Measurements from ENCODE around the gene RRBP1.
"Not testable (repeated sequence)": the region's sequence is repeated elsewhere in the genome, so short reads cannot be mapped to it uniquely, and the experiment has no call there.

RRBP1 gene

DNA sequence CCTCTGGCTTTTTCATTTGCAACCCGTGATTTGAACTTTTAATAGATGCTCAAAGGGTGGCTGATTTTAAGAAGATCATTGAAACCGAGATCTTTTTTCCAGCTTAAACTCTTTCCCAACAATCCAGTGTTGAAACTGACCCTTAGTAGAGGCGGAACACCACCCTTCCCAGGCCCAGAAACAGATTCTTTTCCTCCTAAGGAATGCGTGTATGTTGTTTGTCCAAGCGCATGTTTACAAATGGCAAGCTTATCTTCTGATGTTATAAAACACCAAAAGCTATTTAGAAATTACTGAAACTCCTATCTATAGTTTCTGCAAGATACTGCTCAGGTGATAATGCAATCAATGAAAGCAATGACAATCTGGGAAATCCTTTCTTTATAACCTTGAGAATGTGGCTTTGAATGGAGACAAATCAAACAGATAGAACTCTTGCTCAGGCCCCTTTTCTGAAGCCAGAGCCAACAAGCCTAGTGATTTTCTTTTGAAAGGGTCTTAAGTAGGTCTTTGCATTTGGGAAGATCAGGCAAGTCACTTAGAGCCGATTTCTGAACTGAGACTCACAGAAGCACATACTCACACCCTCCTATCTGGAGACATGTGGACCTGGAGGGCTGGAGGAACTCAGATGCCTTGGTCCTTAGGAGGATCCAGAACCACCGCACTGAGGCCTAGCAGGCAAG, 26.8 kb upstream of the RRBP1 start:
- H3K9ac ChIP-seq (ENCODE audit: low read length) = no peak overlapping the region
- TF ChIP-seq, protein P1, sequence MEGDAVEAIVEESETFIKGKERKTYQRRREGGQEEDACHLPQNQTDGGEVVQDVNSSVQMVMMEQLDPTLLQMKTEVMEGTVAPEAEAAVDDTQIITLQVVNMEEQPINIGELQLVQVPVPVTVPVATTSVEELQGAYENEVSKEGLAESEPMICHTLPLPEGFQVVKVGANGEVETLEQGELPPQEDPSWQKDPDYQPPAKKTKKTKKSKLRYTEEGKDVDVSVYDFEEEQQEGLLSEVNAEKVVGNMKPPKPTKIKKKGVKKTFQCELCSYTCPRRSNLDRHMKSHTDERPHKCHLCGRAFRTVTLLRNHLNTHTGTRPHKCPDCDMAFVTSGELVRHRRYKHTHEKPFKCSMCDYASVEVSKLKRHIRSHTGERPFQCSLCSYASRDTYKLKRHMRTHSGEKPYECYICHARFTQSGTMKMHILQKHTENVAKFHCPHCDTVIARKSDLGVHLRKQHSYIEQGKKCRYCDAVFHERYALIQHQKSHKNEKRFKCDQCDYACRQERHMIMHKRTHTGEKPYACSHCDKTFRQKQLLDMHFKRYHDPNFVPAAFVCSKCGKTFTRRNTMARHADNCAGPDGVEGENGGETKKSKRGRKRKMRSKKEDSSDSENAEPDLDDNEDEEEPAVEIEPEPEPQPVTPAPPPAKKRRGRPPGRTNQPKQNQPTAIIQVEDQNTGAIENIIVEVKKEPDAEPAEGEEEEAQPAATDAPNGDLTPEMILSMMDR (IDR thresholded peaks at IDR 0.05; ENCODE audit: low read depth, low read length) = no peak
- no peak for TF ChIP-seq EZH2phosphoT487 (IDR thresholded peaks at IDR 0.05; ENCODE audit: low read depth)
- no peaks in the 10 kb centered on the region for H3K4me1 ChIP-seq (ENCODE audit: low read length)
- H3K4me3 ChIP-seq (ENCODE audit: low read length) = no peak overlapping the region
- no peaks in the 10 kb centered on the region for H3K36me3 ChIP-seq (replicated peaks; ENCODE audit: low read depth, low read length)
- no peak overlapping the region for H3K4me2 ChIP-seq (ENCODE audit: low read length)
- H3K27me3 ChIP-seq (ENCODE audit: low read depth, low read length) = no peaks in the 10 kb centered on the region
- H3K9me3 ChIP-seq (ENCODE audit: insufficient read depth, low read length) = no peaks in the 10 kb centered on the region
- no peak overlapping the region for H2AFZ ChIP-seq (ENCODE audit: low read depth, low read length)
- no peaks in the 10 kb centered on the region for H4K20me1 ChIP-seq (ENCODE audit: insufficient read depth, low read length)
- H3K27ac ChIP-seq (ENCODE audit: low read length) = no peak overlapping the region
- no peaks in the 10 kb centered on the region for H3K79me2 ChIP-seq (ENCODE audit: low read length)

DNA sequence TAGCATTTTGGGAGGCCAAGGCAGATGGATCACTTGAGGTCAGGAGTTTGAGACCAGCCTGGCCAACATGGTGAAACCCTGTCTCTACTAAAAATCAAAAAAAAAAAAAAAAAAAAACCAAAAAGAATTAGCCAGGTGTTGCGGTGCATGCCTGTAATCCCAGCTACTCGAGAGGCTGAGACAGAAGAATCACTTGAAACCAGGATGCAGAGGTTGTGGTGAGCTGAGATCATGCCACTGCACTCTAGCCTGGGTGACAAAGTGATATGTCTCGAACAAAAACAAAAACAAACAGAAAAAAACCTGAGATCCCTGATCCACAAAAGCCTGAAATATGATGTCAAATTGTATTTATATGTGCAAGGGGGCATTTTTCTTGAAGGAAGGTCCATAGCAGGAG, 25.9 kb upstream of the RRBP1 start:
- not testable (repeated sequence) for H4K20me1 ChIP-seq (ENCODE audit: insufficient read depth, low read length); H3K9me3 ChIP-seq (ENCODE audit: insufficient read depth, low read length); H3K4me2 ChIP-seq (ENCODE audit: low read length); H3K4me1 ChIP-seq (ENCODE audit: low read length); H3K9ac ChIP-seq (ENCODE audit: low read length); H3K79me2 ChIP-seq (ENCODE audit: low read length); H2AFZ ChIP-seq (ENCODE audit: low read depth, low read length); H3K27me3 ChIP-seq (ENCODE audit: low read depth, low read length); H3K27ac ChIP-seq (ENCODE audit: low read length); H3K4me3 ChIP-seq (ENCODE audit: low read length); H3K36me3 ChIP-seq (replicated peaks; ENCODE audit: low read depth, low read length)

- H3K79me2 ChIP-seq (ENCODE audit: low read length) = no peaks in the 10 kb centered on the region
- no peaks in the 10 kb centered on the region for H3K4me1 ChIP-seq (ENCODE audit: low read length)
- H3K36me3 ChIP-seq (replicated peaks; ENCODE audit: low read depth, low read length) = no peaks in the 10 kb centered on the region
- H2AFZ ChIP-seq (ENCODE audit: low read depth, low read length) = no peak overlapping the region
- H4K20me1 ChIP-seq (ENCODE audit: insufficient read depth, low read length) = no peaks in the 10 kb centered on the region
- H3K4me3 ChIP-seq (ENCODE audit: low read length) = no peak overlapping the region
- no peak overlapping the region for H3K27ac ChIP-seq (ENCODE audit: low read length)
- no peak for TF ChIP-seq EZH2phosphoT487 (IDR thresholded peaks at IDR 0.05; ENCODE audit: low read depth)
- TF ChIP-seq, protein P1 (IDR thresholded peaks at IDR 0.05; ENCODE audit: low read depth, low read length) = no peak
- H3K27me3 ChIP-seq (ENCODE audit: low read depth, low read length) = no peaks in the 10 kb centered on the region
- H3K9me3 ChIP-seq (ENCODE audit: insufficient read depth, low read length) = no peaks in the 10 kb centered on the region
- H3K9ac ChIP-seq (ENCODE audit: low read length) = no peak overlapping the region
- H3K4me2 ChIP-seq (ENCODE audit: low read length) = no peak overlapping the region
Measured at GRCh38 chr20:17706632-17707031, 24.6 kb upstream of the RRBP1 start.

DNA sequence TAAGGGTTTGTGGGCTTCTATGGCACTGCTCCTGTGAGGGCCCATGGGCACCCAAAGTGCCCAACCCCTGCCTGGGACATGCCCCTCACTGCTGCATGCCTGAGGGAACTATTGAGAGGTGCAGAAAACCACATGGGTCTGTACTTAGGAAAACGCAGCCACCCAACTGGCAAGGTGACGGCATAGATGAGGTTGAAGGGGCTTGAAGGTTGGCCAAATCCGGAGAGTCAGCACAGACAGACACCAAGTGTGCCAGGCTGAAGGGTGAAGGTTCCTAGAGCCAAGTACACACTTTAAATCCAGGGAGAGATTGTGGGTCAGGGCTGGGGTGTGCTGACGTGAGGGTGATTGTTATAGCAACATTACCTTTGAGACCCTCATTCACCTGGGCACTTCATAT, 23.9 kb upstream of the RRBP1 start:
- no peak overlapping the region for H3K9ac ChIP-seq (ENCODE audit: low read length)
- no peaks in the 10 kb centered on the region for H3K27me3 ChIP-seq (ENCODE audit: low read depth, low read length)
- H4K20me1 ChIP-seq (ENCODE audit: insufficient read depth, low read length) = no peaks in the 10 kb centered on the region
- no peak overlapping the region for H3K4me3 ChIP-seq (ENCODE audit: low read length)
- no peak overlapping the region for H3K27ac ChIP-seq (ENCODE audit: low read length)
- no peak overlapping the region for H3K4me2 ChIP-seq (ENCODE audit: low read length)
- H3K36me3 ChIP-seq (replicated peaks; ENCODE audit: low read depth, low read length) = no peaks in the 10 kb centered on the region
- no peaks in the 10 kb centered on the region for H3K9me3 ChIP-seq (ENCODE audit: insufficient read depth, low read length)
- H3K4me1 ChIP-seq (ENCODE audit: low read length) = no peaks in the 10 kb centered on the region
- H3K79me2 ChIP-seq (ENCODE audit: low read length) = no peaks in the 10 kb centered on the region
- H2AFZ ChIP-seq (ENCODE audit: low read depth, low read length) = no peak overlapping the region
- TF ChIP-seq, protein P1 (IDR thresholded peaks at IDR 0.05; ENCODE audit: low read depth, low read length) = no peak
- no peak for TF ChIP-seq EZH2phosphoT487 (IDR thresholded peaks at IDR 0.05; ENCODE audit: low read depth)

Measured in OCI-LY3 (cell line).